HEK293 (cell line): Measurements from ENCODE around the gene KDM6A.

ENCODE experiments used
- CTCF ChIA-PET: fragments of 350-600 bp; formaldehyde crosslinking; extraction: SDS; loops from one replicate; lab custom pipeline; 2021; ENCODE audit warnings: antibody characterized with exemption; lab: Yijun Ruan, JAX
- POLR2A ChIA-PET: fragments of 300-600 bp; formaldehyde crosslinking; extraction: SDS; loops from one replicate; lab custom pipeline; 2020; ENCODE audit warnings: antibody characterized with exemption, inconsistent platforms; lab: Yijun Ruan, JAX
- H3K27ac ChIP-seq: fragments of 200-500 bp; sonication (Bioruptor generic); 2 replicates; pipeline ENCODE4 v1.5.1; 2014; ENCODE audit warnings: low read depth, low read length, control low read depth, inconsistent platforms; ENCODE audit errors: extremely low read depth
- H3K36me3 ChIP-seq, 2 experiments: fragments of 200-500 bp in 1 of 2; sonication (Bioruptor generic) in 1 of 2; 1 replicate in 1 of 2; 2 replicates in 1 of 2; pipeline ENCODE4 v1.5.1; 2014 to 2017; ENCODE audit warnings: inconsistent platforms in 2 of 2, low read length in 2 of 2; ENCODE audit not compliant: control insufficient read depth in 2 of 2, insufficient read depth in 1 of 2
- H3K4me1 ChIP-seq: fragments of 200-500 bp; sonication (Bioruptor generic); 2 replicates; pipeline ENCODE4 v1.5.1; 2014; ENCODE audit warnings: mild to moderate bottlenecking, low read length, inconsistent platforms; ENCODE audit not compliant: control insufficient read depth, insufficient read depth
- H3K4me3 ChIP-seq: 2 replicates; pipeline ENCODE4 v1.5.1; 2011; ENCODE audit warnings: low read depth, mild to moderate bottlenecking, control low read depth, low read length, moderate library complexity
- H3K9me3 ChIP-seq: fragments of 200-500 bp; sonication (Bioruptor generic); 2 replicates; pipeline ENCODE4 v1.5.1; 2014; ENCODE audit warnings: low read depth, low read length, inconsistent platforms; ENCODE audit not compliant: control insufficient read depth, insufficient read depth
- BCL11A ChIP-seq: fragments of 450-650 bp; formaldehyde crosslinking; IDR thresholded peaks from 2 replicates; pipeline ENCODE4 v1.5.1; 2016; ENCODE audit warnings: low read depth, missing biosample characterization, missing genetic modification characterization
- KLF7 ChIP-seq: fragments of 450-650 bp; formaldehyde crosslinking; IDR thresholded peaks from 2 replicates; pipeline ENCODE4 v1.5.1; 2016; ENCODE audit warnings: missing biosample characterization, missing genetic modification characterization, borderline replicate concordance
- KLF8 ChIP-seq: fragments of 450-650 bp; formaldehyde crosslinking; IDR thresholded peaks from 2 replicates; pipeline ENCODE4 v1.5.1; 2016; ENCODE audit warnings: missing biosample characterization, missing genetic modification characterization
- MEIS1 ChIP-seq: sonication (generic); formaldehyde crosslinking; IDR thresholded peaks from 2 replicates; pipeline ENCODE4 v1.8.1; 2022; ENCODE audit warnings: missing genetic modification reagents, mild to moderate bottlenecking, borderline replicate concordance
- SCRT2 ChIP-seq: fragments of 450-650 bp; formaldehyde crosslinking; IDR thresholded peaks from 2 replicates; pipeline ENCODE4 v1.5.1; 2016; ENCODE audit warnings: missing biosample characterization, missing genetic modification characterization
- SP7 ChIP-seq: fragments of 450-650 bp; formaldehyde crosslinking; IDR thresholded peaks from 2 replicates; pipeline ENCODE4 v1.5.1; 2016; ENCODE audit warnings: missing biosample characterization, missing genetic modification characterization
- ZBTB17 ChIP-seq: fragments of 450-650 bp; formaldehyde crosslinking; IDR thresholded peaks from 2 replicates; pipeline ENCODE4 v1.5.1; 2016; ENCODE audit warnings: missing biosample characterization, missing genetic modification characterization
- ZBTB26 ChIP-seq: fragments of 450-650 bp; formaldehyde crosslinking; optimal IDR thresholded peaks from 2 replicates; pipeline ENCODE3; 2016; ENCODE audit warnings: missing biosample characterization, mild to moderate bottlenecking, missing genetic modification characterization
- ZNF140 ChIP-seq: fragments of 450-650 bp; formaldehyde crosslinking; IDR thresholded peaks from 2 replicates; pipeline ENCODE4 v1.5.1; 2016; ENCODE audit warnings: missing biosample characterization, missing genetic modification characterization
- ZNF155 ChIP-seq: fragments of 450-650 bp; formaldehyde crosslinking; IDR thresholded peaks from 2 replicates; pipeline ENCODE4 v1.5.1; 2016; ENCODE audit warnings: missing biosample characterization, missing genetic modification characterization
- ZNF18 ChIP-seq: fragments of 450-650 bp; formaldehyde crosslinking; IDR thresholded peaks from 2 replicates; pipeline ENCODE4 v1.5.1; 2016; ENCODE audit warnings: missing biosample characterization, missing genetic modification characterization
- ZNF184 ChIP-seq: fragments of 450-650 bp; IDR thresholded peaks from 2 replicates; pipeline ENCODE4 v1.5.1; 2018; ENCODE audit warnings: missing biosample characterization, mild to moderate bottlenecking, missing genetic modification characterization
- ZNF202 ChIP-seq: fragments of 450-650 bp; formaldehyde crosslinking; IDR thresholded peaks from 2 replicates; pipeline ENCODE4 v1.5.1; 2016; ENCODE audit warnings: missing biosample characterization, missing genetic modification characterization, borderline replicate concordance
- ZNF426 ChIP-seq: fragments of 450-650 bp; formaldehyde crosslinking; IDR thresholded peaks from 2 replicates; pipeline ENCODE4 v1.5.1; 2017; ENCODE audit warnings: missing biosample characterization, missing genetic modification characterization, mild to moderate bottlenecking, inconsistent platforms, moderate library complexity
- ZNF48 ChIP-seq: fragments of 450-650 bp; formaldehyde crosslinking; IDR thresholded peaks from 2 replicates; pipeline ENCODE4 v1.5.1; 2016; ENCODE audit warnings: missing biosample characterization, missing genetic modification characterization
- ZNF510 ChIP-seq: fragments of 450-650 bp; formaldehyde crosslinking; IDR thresholded peaks from 2 replicates; pipeline ENCODE4 v1.5.1; 2018; ENCODE audit warnings: mild to moderate bottlenecking, missing genetic modification characterization, missing biosample characterization; ENCODE audit not compliant: insufficient replicate concordance
- ZNF514 ChIP-seq: fragments of 450-650 bp; formaldehyde crosslinking; IDR thresholded peaks from 2 replicates; pipeline ENCODE4 v1.5.1; 2016; ENCODE audit warnings: missing biosample characterization, missing genetic modification characterization
- ZNF530 ChIP-seq: fragments of 450-650 bp; formaldehyde crosslinking; IDR thresholded peaks from 2 replicates; pipeline ENCODE4 v1.5.1; 2016; ENCODE audit warnings: low read depth, missing biosample characterization, missing genetic modification characterization
- ZNF560 ChIP-seq: fragments of 450-650 bp; formaldehyde crosslinking; IDR thresholded peaks from 2 replicates; pipeline ENCODE4 v1.5.1; 2017; ENCODE audit warnings: missing biosample characterization, missing genetic modification characterization, borderline replicate concordance
- ZNF621 ChIP-seq: fragments of 450-650 bp; formaldehyde crosslinking; IDR thresholded peaks from 2 replicates; pipeline ENCODE4 v1.5.1; 2017; ENCODE audit warnings: missing biosample characterization, missing genetic modification characterization
- ZNF629 ChIP-seq: fragments of 450-650 bp; formaldehyde crosslinking; IDR thresholded peaks from 2 replicates; pipeline ENCODE4 v1.5.1; 2017; ENCODE audit warnings: missing biosample characterization, missing genetic modification characterization
- ZNF701 ChIP-seq: fragments of 450-650 bp; formaldehyde crosslinking; IDR thresholded peaks from 2 replicates; pipeline ENCODE4 v1.5.1; 2016; ENCODE audit warnings: missing biosample characterization, missing genetic modification characterization
- ZNF776 ChIP-seq: fragments of 450-650 bp; formaldehyde crosslinking; IDR thresholded peaks from 2 replicates; pipeline ENCODE4 v1.5.0; 2017; ENCODE audit warnings: missing biosample characterization, missing genetic modification characterization, borderline replicate concordance
- ZNF785 ChIP-seq: fragments of 450-650 bp; formaldehyde crosslinking; IDR thresholded peaks from 2 replicates; pipeline ENCODE4 v1.5.1; 2016; ENCODE audit warnings: missing biosample characterization, missing genetic modification characterization
- ZSCAN23 ChIP-seq: fragments of 450-650 bp; formaldehyde crosslinking; IDR thresholded peaks from 2 replicates; pipeline ENCODE4 v1.5.1; 2016; ENCODE audit warnings: missing biosample characterization, missing genetic modification characterization
- ZSCAN30 ChIP-seq: fragments of 450-650 bp; IDR thresholded peaks from 2 replicates; pipeline ENCODE4 v1.5.1; 2018; ENCODE audit warnings: missing biosample characterization, mild to moderate bottlenecking, missing genetic modification characterization, moderate library complexity
- ZXDB ChIP-seq: fragments of 450-650 bp; formaldehyde crosslinking; IDR thresholded peaks from 2 replicates; pipeline ENCODE4 v1.5.1; 2016; ENCODE audit warnings: missing biosample characterization, missing genetic modification characterization
- TF ChIP-seq, protein P1 (sequence below): fragments of 450-650 bp; formaldehyde crosslinking; IDR thresholded peaks from 2 replicates; pipeline ENCODE4 v1.5.1; 2017; ENCODE audit warnings: missing biosample characterization, missing genetic modification characterization
- TF ChIP-seq, protein P2 (sequence below): fragments of 450-650 bp; formaldehyde crosslinking; IDR thresholded peaks from 2 replicates; pipeline ENCODE4 v1.5.1; 2016; ENCODE audit warnings: missing biosample characterization, missing genetic modification characterization

Gene KDM6A

GRCh38 chrX:44980883-44981282, 107.9 kb downstream of the KDM6A start:
- Histone ChIP-seq H3K9me3 (no peaks in the 10 kb centered on the region), H3K4me1 (no peaks in the 10 kb centered on the region), H3K4me3 (no peak overlapping the region), H3K27ac (no peak overlapping the region), H3K36me3 (peaks cover 0 to 11% of the 10 kb centered on the region in 2 experiments; a peak in 1 of 3 replicates)
- TF ChIP-seq ZSCAN30 (tag by site-specific recombination) = no peak
- TF ChIP-seq ZNF701 (tag by site-specific recombination) = no peak
- TF ChIP-seq ZXDB (tag by site-specific recombination) = no peak
- no peak for TF ChIP-seq ZNF184 (tag by site-specific recombination)
- TF ChIP-seq ZNF629 (tag by site-specific recombination) = no peak
- no peak for TF ChIP-seq ZNF776 (tag by site-specific recombination)
- no peak for TF ChIP-seq ZNF202
- no peak for TF ChIP-seq ZNF140 (tag by site-specific recombination)
- TF ChIP-seq BCL11A = no peak
- TF ChIP-seq, protein P1, sequence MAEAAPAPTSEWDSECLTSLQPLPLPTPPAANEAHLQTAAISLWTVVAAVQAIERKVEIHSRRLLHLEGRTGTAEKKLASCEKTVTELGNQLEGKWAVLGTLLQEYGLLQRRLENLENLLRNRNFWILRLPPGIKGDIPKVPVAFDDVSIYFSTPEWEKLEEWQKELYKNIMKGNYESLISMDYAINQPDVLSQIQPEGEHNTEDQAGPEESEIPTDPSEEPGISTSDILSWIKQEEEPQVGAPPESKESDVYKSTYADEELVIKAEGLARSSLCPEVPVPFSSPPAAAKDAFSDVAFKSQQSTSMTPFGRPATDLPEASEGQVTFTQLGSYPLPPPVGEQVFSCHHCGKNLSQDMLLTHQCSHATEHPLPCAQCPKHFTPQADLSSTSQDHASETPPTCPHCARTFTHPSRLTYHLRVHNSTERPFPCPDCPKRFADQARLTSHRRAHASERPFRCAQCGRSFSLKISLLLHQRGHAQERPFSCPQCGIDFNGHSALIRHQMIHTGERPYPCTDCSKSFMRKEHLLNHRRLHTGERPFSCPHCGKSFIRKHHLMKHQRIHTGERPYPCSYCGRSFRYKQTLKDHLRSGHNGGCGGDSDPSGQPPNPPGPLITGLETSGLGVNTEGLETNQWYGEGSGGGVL (tag by site-specific recombination) = no peak
- TF ChIP-seq ZNF514 (tag by site-specific recombination) = no peak
- no peak for TF ChIP-seq SP7 (tag by site-specific recombination)
- TF ChIP-seq ZSCAN23 (tag by site-specific recombination) = no peak
- TF ChIP-seq ZNF18 (tag by site-specific recombination) = no peak
- TF ChIP-seq ZNF426 (tag by site-specific recombination) = no peak
- ChIA-PET POLR2A (no interaction called here), CTCF (interaction anchor here (0.7 kb wide), 1 partner anchor 1167 kb away, joined by 3 read pairs; no protein-coding TSS in a partner anchor)

DNA sequence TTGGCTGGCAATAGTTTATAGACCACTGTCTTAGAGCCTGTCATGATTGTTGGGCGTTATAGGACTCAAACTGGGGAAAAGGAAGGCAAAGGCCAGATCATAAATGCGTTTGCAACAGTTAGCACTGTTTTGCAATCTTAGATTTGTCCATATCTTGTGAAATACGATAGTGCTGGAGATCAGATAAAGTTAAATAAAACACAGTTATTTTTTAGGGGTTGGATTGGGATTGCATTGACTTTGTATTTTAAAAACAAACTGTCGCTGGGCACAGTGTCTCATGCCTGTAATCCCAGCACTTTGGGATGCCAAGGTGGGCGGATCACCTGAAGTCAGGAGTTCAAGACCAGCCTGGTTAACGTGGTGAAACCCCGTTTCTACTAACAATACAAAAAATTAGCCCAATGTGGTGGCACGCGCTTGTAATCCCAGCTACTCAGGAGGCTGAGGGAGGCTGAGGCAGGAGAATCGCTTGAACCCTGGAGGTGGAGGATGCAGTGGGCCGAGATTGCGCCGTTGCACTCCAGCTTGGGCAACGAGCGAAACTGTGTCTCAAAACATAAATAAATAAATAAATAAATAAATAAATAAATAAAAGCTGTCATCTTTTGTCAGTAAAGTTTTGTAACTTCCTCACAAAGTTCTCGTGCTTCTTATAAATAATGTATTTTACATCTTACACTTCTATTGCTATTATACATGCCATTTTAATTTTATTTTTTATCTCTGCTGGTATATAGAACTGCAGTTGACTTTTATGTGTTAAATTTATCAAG, 117.2 kb downstream of the KDM6A start:
- H3K4me3 ChIP-seq = no peak overlapping the region
- POLR2A ChIA-PET = no interaction called here
- H3K36me3 ChIP-seq = no peaks in the 10 kb centered on the region; a peak in 1 of 3 replicates
- H3K9me3 ChIP-seq = no peaks in the 10 kb centered on the region
- no peak overlapping the region for H3K27ac ChIP-seq
- CTCF ChIA-PET = interaction anchor here (0.6 kb wide), 1 partner anchor 19 kb away, joined by 5 read pairs; no protein-coding TSS in a partner anchor
- H3K4me1 ChIP-seq = peaks cover 7% of the 10 kb centered on the region; the same call in 1 of the 2 replicates
- TF ChIP-seq SCRT2 = peak; percentile 33; the same call in 1 of the 2 replicates
- no peak for TF ChIP-seq ZNF701 (tag by site-specific recombination)
- no peak for TF ChIP-seq KLF8 (tag by site-specific recombination)
- TF ChIP-seq KLF7 (tag by site-specific recombination) = no peak
- TF ChIP-seq ZBTB17 (tag by site-specific recombination) = no peak
- TF ChIP-seq ZNF48 (tag by site-specific recombination) = no peak
- no peak for TF ChIP-seq ZNF560
- TF ChIP-seq ZNF155 (tag by site-specific recombination) = no peak
- TF ChIP-seq ZNF621 = no peak
- TF ChIP-seq, protein P2, sequence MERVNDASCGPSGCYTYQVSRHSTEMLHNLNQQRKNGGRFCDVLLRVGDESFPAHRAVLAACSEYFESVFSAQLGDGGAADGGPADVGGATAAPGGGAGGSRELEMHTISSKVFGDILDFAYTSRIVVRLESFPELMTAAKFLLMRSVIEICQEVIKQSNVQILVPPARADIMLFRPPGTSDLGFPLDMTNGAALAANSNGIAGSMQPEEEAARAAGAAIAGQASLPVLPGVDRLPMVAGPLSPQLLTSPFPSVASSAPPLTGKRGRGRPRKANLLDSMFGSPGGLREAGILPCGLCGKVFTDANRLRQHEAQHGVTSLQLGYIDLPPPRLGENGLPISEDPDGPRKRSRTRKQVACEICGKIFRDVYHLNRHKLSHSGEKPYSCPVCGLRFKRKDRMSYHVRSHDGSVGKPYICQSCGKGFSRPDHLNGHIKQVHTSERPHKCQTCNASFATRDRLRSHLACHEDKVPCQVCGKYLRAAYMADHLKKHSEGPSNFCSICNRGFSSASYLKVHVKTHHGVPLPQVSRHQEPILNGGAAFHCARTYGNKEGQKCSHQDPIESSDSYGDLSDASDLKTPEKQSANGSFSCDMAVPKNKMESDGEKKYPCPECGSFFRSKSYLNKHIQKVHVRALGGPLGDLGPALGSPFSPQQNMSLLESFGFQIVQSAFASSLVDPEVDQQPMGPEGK (tag by site-specific recombination) = no peak
- TF ChIP-seq MEIS1 = no peak
- TF ChIP-seq ZBTB26 (tag by site-specific recombination) = no peak
- no peak for TF ChIP-seq ZNF514 (tag by site-specific recombination)
- TF ChIP-seq ZNF629 (tag by site-specific recombination) = 0 out of 2 replicates have a peak, but pooled peaks have one; percentile 19
- peak; percentile 23 for TF ChIP-seq ZNF510 (tag by site-specific recombination)
- TF ChIP-seq ZNF785 (tag by site-specific recombination) = no peak
- no peak for TF ChIP-seq ZNF530 (tag by site-specific recombination)
